CD4-positive, alpha-beta T cell treated with Interleukin-17A for 1 hour (primary cell): ENCODE measurements around the gene AOPEP.
"Not testable (repeated sequence)": the region's sequence is repeated elsewhere in the genome, so short reads cannot be mapped to it uniquely, and the experiment has no call there.

ENCODE experiments used
- DNase-seq: peaks from one replicate; pipeline ENCODE4 v3.0.0-alpha.2; 2020

The AOPEP gene

DNA sequence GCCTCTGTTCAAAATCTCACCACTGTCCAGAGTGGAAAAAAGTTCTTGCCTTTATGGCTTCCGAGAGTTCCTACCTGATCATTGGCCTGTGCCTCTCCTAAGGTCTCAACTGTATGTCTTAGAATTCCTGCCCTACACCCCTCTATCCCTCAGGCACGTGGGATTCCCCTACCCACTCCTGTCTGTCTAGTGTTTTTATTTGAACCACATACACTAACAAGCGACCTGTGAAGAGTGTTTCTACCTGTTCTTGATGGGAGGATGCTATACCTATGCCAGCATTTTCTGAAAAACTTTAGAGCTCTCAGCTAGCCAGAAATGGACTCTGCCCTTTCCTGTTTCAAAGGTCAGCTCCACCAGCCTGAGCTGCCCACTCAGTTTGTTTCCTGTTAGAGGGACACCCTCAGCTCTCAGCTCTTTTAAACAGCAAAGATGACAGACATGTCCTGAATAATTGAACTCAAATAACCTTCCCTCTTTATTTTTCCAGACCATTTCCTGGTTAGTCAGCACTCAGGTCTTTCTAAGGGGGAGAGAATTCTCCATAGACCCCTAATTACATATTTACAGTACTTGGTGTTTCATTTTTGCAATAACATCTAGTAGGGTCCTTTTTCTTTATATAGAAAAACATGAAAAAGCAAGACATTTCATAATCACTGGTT, 214.8 kb downstream of the AOPEP start:
- no peak for DNase-seq

DNA sequence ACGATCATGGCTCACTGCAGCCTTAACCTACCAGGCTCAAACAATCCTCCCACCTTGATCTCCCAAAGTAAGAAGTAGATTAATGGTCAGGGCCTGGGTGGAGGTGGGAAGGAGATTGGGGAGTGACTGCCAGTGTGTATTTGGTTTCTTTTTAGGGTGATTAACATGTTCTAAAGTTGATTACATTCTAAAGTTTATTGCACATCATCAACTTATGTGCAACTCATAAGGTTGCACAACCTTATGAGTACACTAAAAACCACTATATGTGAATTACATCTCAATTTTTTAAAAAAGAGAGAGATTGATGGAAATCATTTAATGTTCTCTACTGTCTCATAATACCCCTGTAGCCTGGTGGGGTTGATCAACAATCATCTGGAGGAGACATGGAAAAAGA, 218.1 kb downstream of the AOPEP start:
- no peak for DNase-seq

DNA sequence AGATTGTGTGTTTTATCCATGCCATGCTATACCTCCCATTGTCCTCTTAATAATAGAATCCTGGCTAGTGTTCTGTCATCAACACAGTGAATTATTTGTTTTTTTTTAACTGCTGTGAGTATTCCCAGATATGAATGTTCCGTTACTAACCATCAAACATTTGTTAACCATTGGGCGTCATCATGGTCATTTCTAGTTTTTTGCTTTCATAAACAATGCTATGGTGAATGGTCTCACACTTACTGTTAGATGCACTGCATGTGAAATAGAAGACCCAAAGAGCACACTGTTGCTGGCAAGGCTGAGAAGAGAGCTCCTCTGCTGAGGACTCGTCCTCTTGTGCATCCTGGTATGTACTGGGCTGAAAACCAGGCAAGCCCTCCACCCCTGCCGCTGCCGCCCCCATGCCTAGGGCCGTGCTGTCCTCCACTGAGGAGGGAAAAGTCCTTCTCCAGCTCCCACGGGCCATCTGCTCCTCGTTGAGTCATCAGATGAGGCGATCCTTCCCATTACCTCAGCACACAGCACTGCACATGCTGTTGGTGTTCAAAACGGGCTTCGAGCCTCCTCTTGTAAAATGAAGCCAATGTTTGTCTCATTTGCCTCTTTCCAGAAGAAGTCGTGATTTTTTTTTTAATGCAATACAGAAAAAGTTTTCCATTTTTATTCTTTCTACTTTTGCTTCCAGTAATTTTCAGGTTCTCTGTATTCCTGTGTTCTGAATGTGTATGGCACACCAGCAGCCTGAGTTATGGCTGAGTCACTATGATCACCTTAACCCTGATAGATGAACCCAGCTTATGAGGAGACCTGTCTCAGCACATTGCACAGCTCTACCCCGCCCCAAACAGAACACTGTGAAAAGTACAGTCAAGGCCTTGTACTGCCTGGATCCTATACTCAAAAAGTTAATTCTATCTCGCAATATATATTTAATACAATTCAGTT, 219.0 kb downstream of the AOPEP start:
- DNase-seq = no peak

DNA sequence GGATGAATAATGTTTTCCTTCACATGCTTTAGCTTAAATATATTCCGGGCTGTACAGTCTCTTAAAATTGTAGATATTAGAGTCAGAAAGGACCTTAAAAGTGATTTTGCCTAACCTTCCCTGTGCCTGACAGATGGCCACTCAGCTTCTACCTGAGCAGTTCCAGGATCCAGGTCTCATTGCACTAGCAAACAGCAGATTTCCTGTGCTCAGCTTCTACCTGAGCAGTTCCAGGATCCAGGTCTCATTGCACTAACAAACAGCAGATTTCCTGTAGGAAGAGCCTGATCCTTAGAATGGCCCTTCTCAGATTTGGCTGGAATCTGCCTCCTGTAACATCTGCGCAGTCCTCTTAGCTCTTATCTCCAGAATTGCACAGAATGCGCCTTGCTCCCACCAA, 219.8 kb downstream of the AOPEP start:
- no peak for DNase-seq

DNA sequence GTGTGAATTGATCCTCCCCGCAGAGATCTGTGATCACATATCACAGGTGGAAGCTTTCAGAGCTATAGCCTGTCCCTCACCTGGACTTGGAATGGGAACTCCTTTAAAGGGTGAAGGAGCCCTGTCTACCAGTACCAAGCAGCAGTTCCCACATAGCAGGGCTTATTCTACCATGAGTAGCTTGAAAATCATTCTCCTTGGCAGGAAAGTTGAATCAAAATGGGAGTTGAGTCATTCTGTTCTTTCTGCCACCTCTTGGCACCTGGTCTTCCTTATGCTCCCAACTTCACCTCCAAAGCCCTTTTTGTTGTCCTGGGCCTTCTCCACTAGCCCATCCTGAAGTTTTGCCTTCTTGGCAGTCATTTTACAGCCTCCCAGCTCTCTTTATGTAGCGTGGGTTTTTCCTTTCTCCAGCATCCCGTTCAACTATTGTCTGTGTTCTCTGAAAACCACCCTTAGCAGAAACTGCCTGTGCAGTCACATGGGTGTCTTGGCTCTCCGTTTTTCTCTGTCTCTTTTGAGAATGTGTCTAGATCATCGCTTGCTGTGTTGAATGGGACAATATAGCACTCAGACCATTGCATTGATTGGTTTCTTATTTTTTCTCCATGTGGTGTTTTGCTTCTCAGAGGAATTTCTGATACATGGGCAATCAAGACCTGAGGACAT, 222.2 kb downstream of the AOPEP start:
- DNase-seq = no peak

GRCh38 chr9:94949370-94949769, 222.9 kb downstream of the AOPEP start:
- no peak for DNase-seq

DNA sequence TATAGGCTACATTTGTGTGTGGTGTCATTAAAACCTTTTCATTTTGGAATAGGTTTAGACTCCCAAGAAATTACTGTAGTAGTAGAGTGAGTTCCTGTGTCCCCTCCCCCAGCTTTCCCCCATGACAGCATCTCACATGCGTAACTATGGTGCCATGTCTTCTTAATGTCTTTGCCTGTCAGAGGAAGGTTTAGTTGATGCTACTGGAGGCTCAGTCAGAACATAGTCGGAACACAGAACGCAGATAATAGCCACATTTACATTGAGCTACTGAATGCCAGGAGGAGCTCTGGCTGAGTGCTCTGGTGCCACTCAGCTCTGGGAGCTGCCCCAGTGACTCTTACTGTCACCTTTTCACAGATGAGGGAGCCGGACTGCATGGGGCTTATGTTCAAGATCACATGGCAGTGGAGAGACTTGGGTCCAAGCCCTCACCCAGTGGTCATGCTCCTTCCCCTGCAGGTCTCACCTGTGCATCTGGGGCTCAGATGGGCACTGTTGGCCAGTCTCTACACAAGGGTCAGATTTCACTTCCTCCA, 223.6 kb downstream of the AOPEP start:
- DNase-seq = no peak

DNA sequence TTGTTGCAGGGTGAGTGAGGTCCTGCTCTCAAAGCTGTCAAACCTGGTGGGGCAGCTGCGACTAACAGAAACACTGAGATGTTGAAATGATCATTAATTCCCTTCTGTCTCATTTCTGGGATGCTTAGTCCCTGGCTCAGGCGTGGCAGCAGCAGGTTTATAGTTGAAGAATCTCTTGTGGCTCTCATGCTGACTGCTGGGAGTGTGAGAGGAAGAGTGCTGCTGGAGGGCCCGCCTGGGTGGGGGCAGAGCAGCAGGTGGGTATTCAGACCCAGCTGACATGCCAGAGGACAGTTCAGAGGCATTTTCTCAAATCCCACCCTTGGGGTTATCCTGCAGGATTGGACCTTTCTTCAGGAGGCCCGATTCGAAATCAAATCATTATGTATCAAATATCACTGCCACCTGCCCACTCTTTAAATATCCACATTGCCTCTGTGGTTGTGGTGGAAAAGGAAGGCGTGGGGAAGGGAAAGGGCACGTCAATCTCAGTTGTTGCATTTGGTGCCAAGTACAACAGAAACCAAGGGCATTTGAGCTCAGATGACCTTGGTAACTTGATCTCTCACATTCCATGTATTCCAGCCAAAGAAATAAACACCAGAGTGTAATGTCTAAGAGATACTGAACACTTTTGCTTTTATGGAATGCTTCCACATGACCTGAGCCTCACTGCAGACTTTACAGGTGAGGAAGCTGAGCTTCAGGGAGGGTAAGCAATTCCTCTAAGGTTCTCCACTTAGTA, 224.3 kb downstream of the AOPEP start:
- no peak for DNase-seq

GRCh38 chr9:94951324-94952135, 225.0 kb downstream of the AOPEP start:
- DNase-seq = peak; percentile 8

GRCh38 chr9:94952565-94953373, 226.3 kb downstream of the AOPEP start:
- peak; percentile 32 for DNase-seq

- DNase-seq = no peak
These were observed 230.2 kb downstream of the AOPEP start for GRCh38 chr9:94956731-94957130.

DNA sequence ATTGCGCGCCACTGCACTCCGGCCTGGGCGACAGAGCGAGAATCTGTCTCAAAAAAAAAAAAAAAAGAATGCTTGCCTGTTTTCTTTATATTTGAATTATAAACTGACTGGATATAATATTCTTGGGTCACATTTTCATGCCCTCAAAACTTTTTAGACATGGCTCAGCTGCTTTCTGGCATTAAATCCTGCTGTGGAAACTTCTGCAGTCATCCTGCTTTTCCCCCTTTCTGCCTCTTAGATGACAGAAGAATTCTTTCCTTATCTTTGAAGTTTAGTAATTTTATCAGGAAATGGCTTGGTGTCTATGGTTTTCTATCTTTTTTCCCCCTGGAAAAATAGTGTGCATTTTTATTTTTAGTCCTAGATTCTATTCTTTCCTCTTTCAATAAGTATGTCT, 234.5 kb downstream of the AOPEP start:
- DNase-seq = no peak

GRCh38 chr9:94961870-94962269, 235.4 kb downstream of the AOPEP start:
- no peak for DNase-seq

- DNase-seq = not testable (repeated sequence)
These were observed 239.1 kb downstream of the AOPEP start for GRCh38 chr9:94965631-94966030.

GRCh38 chr9:94966046-94966445, 239.5 kb downstream of the AOPEP start:
- not testable (repeated sequence) for DNase-seq

- DNase-seq = no peak
These were observed 241.0 kb downstream of the AOPEP start for GRCh38 chr9:94967482-94967881.

- no peak for DNase-seq
These were observed 245.1 kb downstream of the AOPEP start for GRCh38 chr9:94971378-94972131.

- no peak for DNase-seq
These were observed 247.0 kb downstream of the AOPEP start for GRCh38 chr9:94973451-94973941.

GRCh38 chr9:94974154-94974879, 247.8 kb downstream of the AOPEP start:
- no peak for DNase-seq
